SU-DHL-6 (cell line): Measurements from ENCODE around the gene MIDN.

Source experiments
- EZH2phosphoT487 ChIP-seq: fragments of 200-600 bp; sonication (generic), shearing (Covaris generic); conservative IDR thresholded peaks from 2 replicates; pipeline ENCODE4 v1.6.1; 2018; ENCODE audit warnings: mild to moderate bottlenecking, antibody characterized with exemption, low read length, moderate library complexity, mixed read lengths
- TF ChIP-seq, protein P1 (sequence below): fragments of 200-600 bp; sonication (generic); IDR thresholded peaks from one replicate; pipeline ENCODE4 v1.5.1; 2017; ENCODE audit warnings: antibody characterized with exemption, mild to moderate bottlenecking, low read length, moderate library complexity; ENCODE audit not compliant: insufficient read depth, poor library complexity, severe bottlenecking

- TF ChIP-seq, protein P1, sequence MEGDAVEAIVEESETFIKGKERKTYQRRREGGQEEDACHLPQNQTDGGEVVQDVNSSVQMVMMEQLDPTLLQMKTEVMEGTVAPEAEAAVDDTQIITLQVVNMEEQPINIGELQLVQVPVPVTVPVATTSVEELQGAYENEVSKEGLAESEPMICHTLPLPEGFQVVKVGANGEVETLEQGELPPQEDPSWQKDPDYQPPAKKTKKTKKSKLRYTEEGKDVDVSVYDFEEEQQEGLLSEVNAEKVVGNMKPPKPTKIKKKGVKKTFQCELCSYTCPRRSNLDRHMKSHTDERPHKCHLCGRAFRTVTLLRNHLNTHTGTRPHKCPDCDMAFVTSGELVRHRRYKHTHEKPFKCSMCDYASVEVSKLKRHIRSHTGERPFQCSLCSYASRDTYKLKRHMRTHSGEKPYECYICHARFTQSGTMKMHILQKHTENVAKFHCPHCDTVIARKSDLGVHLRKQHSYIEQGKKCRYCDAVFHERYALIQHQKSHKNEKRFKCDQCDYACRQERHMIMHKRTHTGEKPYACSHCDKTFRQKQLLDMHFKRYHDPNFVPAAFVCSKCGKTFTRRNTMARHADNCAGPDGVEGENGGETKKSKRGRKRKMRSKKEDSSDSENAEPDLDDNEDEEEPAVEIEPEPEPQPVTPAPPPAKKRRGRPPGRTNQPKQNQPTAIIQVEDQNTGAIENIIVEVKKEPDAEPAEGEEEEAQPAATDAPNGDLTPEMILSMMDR, result no peak
- TF ChIP-seq EZH2phosphoT487, result no peak
Observed at GRCh38 chr19:1205114-1206099, 43.0 kb upstream of the MIDN start, which contains the start of gene STK11.
